C4-2B (cell line): ENCODE measurements around the gene FAM210B.

ENCODE experiments used
- ZFX ChIP-seq: fragments of 450-650 bp; IDR thresholded peaks from 2 replicates; pipeline ENCODE4 v1.6.1; 2017
- TF ChIP-seq, protein P1 (sequence below): fragments of 450-650 bp; conservative IDR thresholded peaks from 2 replicates; pipeline ENCODE4 v1.5.1; 2017; ENCODE audit warnings: mild to moderate bottlenecking

GRCh38 chr20:56360908-56361205, 2.1 kb downstream of the FAM210B start:
- TF ChIP-seq, protein P1, sequence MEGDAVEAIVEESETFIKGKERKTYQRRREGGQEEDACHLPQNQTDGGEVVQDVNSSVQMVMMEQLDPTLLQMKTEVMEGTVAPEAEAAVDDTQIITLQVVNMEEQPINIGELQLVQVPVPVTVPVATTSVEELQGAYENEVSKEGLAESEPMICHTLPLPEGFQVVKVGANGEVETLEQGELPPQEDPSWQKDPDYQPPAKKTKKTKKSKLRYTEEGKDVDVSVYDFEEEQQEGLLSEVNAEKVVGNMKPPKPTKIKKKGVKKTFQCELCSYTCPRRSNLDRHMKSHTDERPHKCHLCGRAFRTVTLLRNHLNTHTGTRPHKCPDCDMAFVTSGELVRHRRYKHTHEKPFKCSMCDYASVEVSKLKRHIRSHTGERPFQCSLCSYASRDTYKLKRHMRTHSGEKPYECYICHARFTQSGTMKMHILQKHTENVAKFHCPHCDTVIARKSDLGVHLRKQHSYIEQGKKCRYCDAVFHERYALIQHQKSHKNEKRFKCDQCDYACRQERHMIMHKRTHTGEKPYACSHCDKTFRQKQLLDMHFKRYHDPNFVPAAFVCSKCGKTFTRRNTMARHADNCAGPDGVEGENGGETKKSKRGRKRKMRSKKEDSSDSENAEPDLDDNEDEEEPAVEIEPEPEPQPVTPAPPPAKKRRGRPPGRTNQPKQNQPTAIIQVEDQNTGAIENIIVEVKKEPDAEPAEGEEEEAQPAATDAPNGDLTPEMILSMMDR, result no peak
- TF ChIP-seq ZFX, result no peak
